Glomerular endothelial cell (primary cell): Measurements from ENCODE around the gene PM20D1. TPM values are rescaled to one million over a fixed set of nuclear protein-coding genes. Genes with fewer than 3 reads are reported as not detected.

ENCODE experiments used
- DNase-seq: peaks from one replicate; pipeline ENCODE4 v3.0.0-alpha.2; 2011; ENCODE audit warnings: low read depth, low spot score; ENCODE audit errors: extremely low read depth
- total RNA-seq: library from RNA; depleted of rRNA; stranded (reverse); fragments of >200 nt; gene quantifications from 2 replicates; pipeline ENCODE4 v1.2.3, GENCODE V29; 2015

The PM20D1 gene
- total RNA-seq, 1 donor from 2014 or later, result not detected

DNA sequence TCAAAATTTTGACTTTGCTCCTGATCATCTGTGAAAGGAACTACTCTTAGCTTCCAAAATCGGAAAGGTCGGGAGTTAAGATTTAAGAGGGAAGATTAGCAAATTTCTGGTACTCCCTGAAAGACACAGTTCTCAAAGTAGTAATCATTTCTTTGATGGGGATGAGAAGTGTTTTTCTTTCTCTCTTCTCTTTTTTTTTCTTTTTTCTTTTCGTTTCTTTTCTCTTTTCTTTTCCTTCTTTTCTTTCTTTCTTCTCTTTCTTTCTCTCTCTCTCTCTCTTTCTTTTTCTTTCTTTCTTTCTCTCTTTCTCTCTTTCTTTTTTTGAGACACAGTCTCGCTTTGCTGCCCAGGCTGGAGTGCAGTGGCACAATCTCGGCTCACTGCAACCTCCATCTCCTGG lies 69.6 kb downstream of the PM20D1 start:
- DNase-seq, result no peak

Other genes with a start within 250 kb of the PM20D1 start
- 23.2 and 35.2 TPM in 2 replicates for gene ELK4, start 218.1 kb downstream of the PM20D1 start, total RNA-seq
- 11.6 and 12.7 TPM in 2 replicates for gene SLC45A3, start 169.6 kb downstream of the PM20D1 start, total RNA-seq
- 74.4 and 76.0 TPM in 2 replicates for gene NUCKS1, start 100.0 kb downstream of the PM20D1 start, total RNA-seq
- gene RAB29, start 74.7 kb downstream of the PM20D1 start, total RNA-seq, result 32.3 and 41.4 TPM in 2 replicates
- 29.8 and 50.8 TPM in 2 replicates for gene SLC41A1, start 36.9 kb downstream of the PM20D1 start, total RNA-seq
- gene SLC26A9, start 93.3 kb upstream of the PM20D1 start, total RNA-seq, result 0.05 and 0.23 TPM in 2 replicates
- gene RAB7B, start 153.3 kb upstream of the PM20D1 start, total RNA-seq, result 0.63 TPM in 1 of 2 replicates, not detected in the other
- not detected in 2 replicates for gene CTSE, start 173.8 kb upstream of the PM20D1 start, total RNA-seq
- gene RHEX, start 203.0 kb upstream of the PM20D1 start, total RNA-seq, result not detected in 2 replicates